ENCODE measurements around the gene SEC14L3. TPM values are rescaled to one million over a fixed set of nuclear protein-coding genes. Genes with fewer than 3 reads are reported as not detected.

Gene SEC14L3
- total and polyA plus RNA-seq, 4 donors = not detected

DNA sequence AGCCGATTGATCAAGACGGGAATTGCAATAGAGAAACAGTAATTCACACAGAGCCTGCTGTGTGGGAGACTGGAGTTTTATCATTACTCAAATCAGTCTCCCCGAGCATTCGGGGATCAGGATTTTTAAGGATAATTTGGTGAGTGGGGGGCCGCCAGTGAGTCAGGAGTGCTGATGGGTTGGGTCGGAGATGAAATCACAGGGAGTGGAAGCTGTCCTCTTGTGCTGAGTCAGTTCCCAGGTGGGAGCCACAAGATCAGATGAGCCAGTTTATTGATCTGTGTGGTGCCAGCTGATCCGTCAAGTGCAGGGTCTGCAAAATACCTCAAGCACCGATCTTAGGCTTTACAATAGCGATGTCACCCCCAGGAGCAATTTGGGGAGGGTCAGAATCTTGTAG lies 30.7 kb downstream of the SEC14L3 start:
- intact Hi-C loops (cut with DNase I) = no loop called here
- H3K36me3 ChIP-seq (ENCODE audit: control insufficient read depth in 1 of 2, insufficient read depth in 2 of 2, low read length in 1 of 2) = no peaks in the 10 kb centered on the region
- H3K9me3 ChIP-seq (ENCODE audit: control insufficient read depth, low read length) = no peaks in the 10 kb centered on the region
- H3K4me3 ChIP-seq (ENCODE audit: low read length in 2 of 2) = no peak overlapping the region
- DNase-seq (no peak), ATAC-seq (ENCODE audit: low FRiP score) (no peak)
- WGBS, 2 donors = 79% methylated on average over 9 of the region's 9 CpGs
- H3K27ac ChIP-seq (ENCODE audit: low read depth in 1 of 2, low read length in 2 of 2) = no peak overlapping the region
- peaks cover 0 to 2% of the 10 kb centered on the region in 2 donors for H3K27me3 ChIP-seq (ENCODE audit: control insufficient read depth in 1 of 2, insufficient read depth in 2 of 2, low read length in 1 of 2)
- no peaks in the 10 kb centered on the region for H3K4me1 ChIP-seq (ENCODE audit: control insufficient read depth in 1 of 2, insufficient read depth in 2 of 2, low read length in 2 of 2)

DNA sequence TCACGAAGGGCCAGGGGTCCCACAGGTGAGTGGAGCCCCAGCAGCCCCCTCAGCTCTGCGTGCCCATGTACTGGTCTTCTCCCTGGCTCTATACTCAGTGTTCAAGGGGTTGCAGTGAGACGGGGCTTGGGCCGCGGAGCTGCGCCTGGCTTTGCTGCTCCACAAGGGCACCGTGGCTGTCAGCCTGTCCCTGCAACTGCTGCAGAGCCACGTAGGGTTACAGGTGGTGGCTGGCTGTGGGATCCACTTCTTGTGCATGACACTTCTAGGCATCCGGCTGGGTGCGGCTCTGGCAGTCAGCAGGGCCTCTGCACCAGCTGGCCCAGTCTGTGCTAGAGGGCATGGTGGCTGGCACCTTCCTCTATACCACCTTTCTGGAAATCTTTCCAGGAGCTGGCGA lies 32.0 kb downstream of the SEC14L3 start:
- Histone ChIP-seq H3K4me3 (ENCODE audit: low read length in 2 of 2) (no peak overlapping the region), H3K27me3 (ENCODE audit: control insufficient read depth in 1 of 2, insufficient read depth in 2 of 2, low read length in 1 of 2) (peaks cover 0 to 2% of the 10 kb centered on the region in 2 donors), H3K36me3 (ENCODE audit: control insufficient read depth in 1 of 2, insufficient read depth in 2 of 2, low read length in 1 of 2) (no peaks in the 10 kb centered on the region), H3K4me1 (ENCODE audit: control insufficient read depth in 1 of 2, insufficient read depth in 2 of 2, low read length in 2 of 2) (no peaks in the 10 kb centered on the region), H3K9me3 (ENCODE audit: control insufficient read depth, low read length) (no peaks in the 10 kb centered on the region), H3K27ac (ENCODE audit: low read depth in 1 of 2, low read length in 2 of 2) (no peak overlapping the region)
- intact Hi-C loops (cut with DNase I) = no loop called here
- ATAC-seq (ENCODE audit: low FRiP score) (no peak), DNase-seq (no peak)
- WGBS, 2 donors = 85 to 87% methylated on average over 11 of the region's 11 CpGs

DNA sequence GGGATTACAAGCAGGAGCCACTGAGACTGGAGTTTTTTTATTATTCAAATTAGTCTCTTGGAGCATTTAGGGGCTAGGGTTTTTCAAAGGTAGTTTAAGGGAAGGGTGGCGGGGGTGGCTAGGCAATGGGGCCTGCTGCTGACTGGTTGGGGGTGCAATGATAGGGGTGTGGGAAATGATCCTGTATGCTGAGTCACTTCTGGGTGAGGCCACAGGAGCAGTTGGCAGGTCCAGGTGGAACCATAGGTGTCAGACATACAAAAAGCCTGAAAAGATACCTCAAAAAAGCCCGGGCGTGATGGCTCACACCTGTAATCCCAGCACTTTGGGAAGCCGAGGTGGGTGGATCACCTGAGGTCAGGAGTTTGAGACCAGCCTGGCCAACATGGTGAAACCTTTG lies 32.6 kb downstream of the SEC14L3 start:
- intact Hi-C loops (cut with DNase I) = no loop called here
- ATAC-seq (ENCODE audit: low FRiP score) (no peak), DNase-seq (peak in 1 of 2 donors; percentile 10)
- H3K9me3 ChIP-seq (ENCODE audit: control insufficient read depth, low read length) = no peaks in the 10 kb centered on the region
- H3K27ac ChIP-seq (ENCODE audit: low read depth in 1 of 2, low read length in 2 of 2) = no peak overlapping the region
- no peaks in the 10 kb centered on the region for H3K27me3 ChIP-seq (ENCODE audit: control insufficient read depth in 1 of 2, insufficient read depth in 2 of 2, low read length in 1 of 2)
- H3K36me3 ChIP-seq (ENCODE audit: control insufficient read depth in 1 of 2, insufficient read depth in 2 of 2, low read length in 1 of 2) = no peaks in the 10 kb centered on the region
- H3K4me1 ChIP-seq (ENCODE audit: control insufficient read depth in 1 of 2, insufficient read depth in 2 of 2, low read length in 2 of 2) = no peaks in the 10 kb centered on the region
- H3K4me3 ChIP-seq (ENCODE audit: low read length in 2 of 2) = no peak overlapping the region
- 88 to 91% methylated on average over 4 of the region's 4 CpGs for WGBS, 2 donors

DNA sequence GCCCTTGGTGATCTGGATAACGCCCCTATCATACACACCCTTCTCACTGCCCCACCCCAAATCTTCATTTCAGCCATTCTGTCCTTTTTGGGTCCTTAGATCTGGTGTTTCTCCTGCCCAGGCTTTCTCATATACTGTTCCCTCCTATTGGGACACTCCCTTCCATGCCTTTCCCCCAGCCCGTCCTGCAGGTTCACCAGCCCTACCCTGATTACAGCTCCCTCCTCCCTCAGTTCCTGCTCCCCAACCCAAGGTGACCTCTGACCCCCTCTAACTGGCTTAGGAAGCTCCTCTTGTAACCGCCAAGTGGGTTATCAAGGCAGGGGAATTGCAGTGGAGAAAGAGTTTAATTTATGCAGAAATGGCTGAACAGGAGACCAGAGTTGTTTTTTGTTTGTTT lies 33.3 kb downstream of the SEC14L3 start:
- Histone ChIP-seq H3K36me3 (ENCODE audit: control insufficient read depth in 1 of 2, insufficient read depth in 2 of 2, low read length in 1 of 2) (no peaks in the 10 kb centered on the region), H3K4me3 (ENCODE audit: low read length in 2 of 2) (no peak overlapping the region), H3K27ac (ENCODE audit: low read depth in 1 of 2, low read length in 2 of 2) (no peak overlapping the region), H3K27me3 (ENCODE audit: control insufficient read depth in 1 of 2, insufficient read depth in 2 of 2, low read length in 1 of 2) (no peaks in the 10 kb centered on the region), H3K4me1 (ENCODE audit: control insufficient read depth in 1 of 2, insufficient read depth in 2 of 2, low read length in 2 of 2) (no peaks in the 10 kb centered on the region), H3K9me3 (ENCODE audit: control insufficient read depth, low read length) (no peaks in the 10 kb centered on the region)
- DNase-seq (peak in 1 of 2 donors; percentile 52), ATAC-seq (ENCODE audit: low FRiP score) (no peak)
- 72% methylated on average over 3 of the region's 3 CpGs for WGBS, 2 donors
- intact Hi-C loops (cut with DNase I) = no loop called here

DNA sequence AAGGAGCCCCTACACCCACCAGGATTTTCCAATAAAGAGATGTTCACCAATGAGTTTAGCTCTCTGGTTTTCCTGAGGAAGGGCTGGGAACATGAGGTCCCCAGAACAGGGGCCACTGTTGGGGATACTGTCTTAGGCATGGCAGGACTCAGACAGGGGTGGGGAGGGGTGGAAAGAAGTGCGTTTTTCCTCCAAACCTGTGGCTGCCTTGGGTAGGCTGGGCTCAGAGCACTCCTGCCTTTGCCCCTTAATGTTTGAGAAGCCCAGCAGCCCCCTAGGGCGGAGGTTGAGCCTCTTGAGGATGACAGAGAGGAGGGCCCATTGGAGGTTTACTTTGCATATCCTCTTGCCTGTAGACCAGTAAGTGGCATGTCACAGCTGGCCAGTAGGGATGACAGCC lies 35.6 kb downstream of the SEC14L3 start:
- no peak overlapping the region for H3K27ac ChIP-seq (ENCODE audit: low read depth in 1 of 2, low read length in 2 of 2)
- DNase-seq (peak in 1 of 2 donors; percentile 28), ATAC-seq (ENCODE audit: low FRiP score) (no peak)
- no peaks in the 10 kb centered on the region for H3K4me1 ChIP-seq (ENCODE audit: control insufficient read depth in 1 of 2, insufficient read depth in 2 of 2, low read length in 2 of 2)
- no peaks in the 10 kb centered on the region for H3K9me3 ChIP-seq (ENCODE audit: control insufficient read depth, low read length)
- H3K4me3 ChIP-seq (ENCODE audit: low read length in 2 of 2) = no peak overlapping the region
- no peaks in the 10 kb centered on the region for H3K36me3 ChIP-seq (ENCODE audit: control insufficient read depth in 1 of 2, insufficient read depth in 2 of 2, low read length in 1 of 2)
- 80 to 90% methylated on average over 2 of the region's 2 CpGs for WGBS, 2 donors
- intact Hi-C loops (cut with DNase I) = no loop called here
- H3K27me3 ChIP-seq (ENCODE audit: control insufficient read depth in 1 of 2, insufficient read depth in 2 of 2, low read length in 1 of 2) = no peaks in the 10 kb centered on the region

DNA sequence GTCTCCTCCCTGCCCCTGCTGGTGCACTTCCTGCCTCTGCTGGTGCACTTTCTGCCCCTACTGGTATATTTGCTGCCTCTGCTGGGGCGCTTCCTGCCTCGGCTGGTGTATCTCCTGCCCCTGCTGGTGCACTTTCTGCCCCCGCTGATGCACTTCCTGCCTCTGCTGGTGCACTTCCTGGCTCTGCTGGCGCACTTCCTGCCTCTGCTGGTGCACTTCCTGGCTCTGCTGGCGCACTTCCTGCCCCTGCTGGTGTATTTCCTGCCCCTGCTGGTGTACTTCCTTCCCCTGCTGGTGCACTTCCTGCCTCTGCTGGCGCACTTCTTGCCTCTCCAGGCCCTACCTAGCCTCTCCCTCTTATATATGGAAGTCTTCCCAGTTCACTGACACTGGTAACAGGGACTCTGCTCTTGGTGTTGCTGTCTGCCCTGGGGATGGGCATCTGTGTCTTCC lies 36.1 kb downstream of the SEC14L3 start:
- no peak for ATAC-seq (ENCODE audit: low FRiP score)
- 88 to 92% methylated on average over 6 of the region's 6 CpGs for WGBS, 2 donors
- Histone ChIP-seq H3K4me1 (ENCODE audit: control insufficient read depth in 1 of 2, insufficient read depth in 2 of 2, low read length in 2 of 2) (no peaks in the 10 kb centered on the region), H3K27ac (ENCODE audit: low read depth in 1 of 2, low read length in 2 of 2) (no peak overlapping the region), H3K36me3 (ENCODE audit: control insufficient read depth in 1 of 2, insufficient read depth in 2 of 2, low read length in 1 of 2) (no peaks in the 10 kb centered on the region), H3K9me3 (ENCODE audit: control insufficient read depth, low read length) (no peaks in the 10 kb centered on the region), H3K27me3 (ENCODE audit: control insufficient read depth in 1 of 2, insufficient read depth in 2 of 2, low read length in 1 of 2) (no peaks in the 10 kb centered on the region), H3K4me3 (ENCODE audit: low read length in 2 of 2) (no peak overlapping the region)
- peak; percentile 61 to 75 for DNase-seq
- intact Hi-C loops (cut with DNase I) = no loop called here

DNA sequence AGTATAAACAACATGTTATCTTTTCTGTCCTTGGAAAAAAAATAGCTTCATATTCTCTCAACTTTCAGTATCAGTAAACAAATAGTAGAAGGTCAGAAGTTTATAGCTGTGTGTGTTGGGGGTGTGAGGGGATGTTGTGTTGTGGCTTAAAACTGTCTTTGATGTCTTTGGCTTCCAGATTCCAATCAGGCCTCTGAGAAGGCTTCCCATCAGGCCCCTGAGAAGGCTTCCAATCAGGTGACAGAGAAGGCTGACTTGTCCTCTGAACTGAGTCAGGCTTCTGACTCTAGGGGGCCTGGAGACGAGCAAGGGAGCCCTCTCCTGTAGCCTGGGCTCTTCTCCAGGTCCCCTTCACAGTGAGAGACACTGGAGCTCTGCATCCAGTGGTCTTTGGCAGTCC lies 37.0 kb downstream of the SEC14L3 start:
- Histone ChIP-seq H3K4me3 (ENCODE audit: low read length in 2 of 2) (no peak overlapping the region), H3K36me3 (ENCODE audit: control insufficient read depth in 1 of 2, insufficient read depth in 2 of 2, low read length in 1 of 2) (no peaks in the 10 kb centered on the region), H3K27me3 (ENCODE audit: control insufficient read depth in 1 of 2, insufficient read depth in 2 of 2, low read length in 1 of 2) (no peaks in the 10 kb centered on the region), H3K27ac (ENCODE audit: low read depth in 1 of 2, low read length in 2 of 2) (no peak overlapping the region), H3K9me3 (ENCODE audit: control insufficient read depth, low read length) (no peaks in the 10 kb centered on the region), H3K4me1 (ENCODE audit: control insufficient read depth in 1 of 2, insufficient read depth in 2 of 2, low read length in 2 of 2) (no peaks in the 10 kb centered on the region)
- WGBS, 2 donors = 67 to 73% methylated on average over 1 of the region's 1 CpG
- DNase-seq = peak in 1 of 2 donors; percentile 9
- no peak for ATAC-seq (ENCODE audit: low FRiP score)
- intact Hi-C loops (cut with DNase I) = no loop called here

DNA sequence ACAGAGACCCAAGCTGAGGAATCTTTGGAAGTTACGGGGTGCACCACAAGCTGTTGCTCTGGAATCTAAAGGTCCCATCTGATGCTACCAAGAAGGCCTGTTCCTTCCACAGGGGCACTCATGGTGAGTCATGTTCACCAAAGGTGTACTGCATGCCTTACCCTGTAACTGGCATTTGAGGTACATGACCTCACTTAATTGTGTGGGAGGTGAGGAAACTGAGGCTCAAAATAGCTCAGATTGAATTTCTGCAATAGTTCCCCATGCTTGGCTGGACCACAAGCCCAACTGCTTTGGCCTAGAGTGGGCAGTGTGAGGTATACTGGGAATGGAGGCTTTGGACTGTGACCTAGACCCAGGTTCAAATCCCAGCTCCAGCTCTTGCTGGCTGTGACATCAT lies 38.0 kb downstream of the SEC14L3 start:
- Histone ChIP-seq H3K4me3 (ENCODE audit: low read length in 2 of 2) (no peak overlapping the region), H3K9me3 (ENCODE audit: control insufficient read depth, low read length) (no peaks in the 10 kb centered on the region), H3K36me3 (ENCODE audit: control insufficient read depth in 1 of 2, insufficient read depth in 2 of 2, low read length in 1 of 2) (no peaks in the 10 kb centered on the region), H3K4me1 (ENCODE audit: control insufficient read depth in 1 of 2, insufficient read depth in 2 of 2, low read length in 2 of 2) (no peaks in the 10 kb centered on the region), H3K27me3 (ENCODE audit: control insufficient read depth in 1 of 2, insufficient read depth in 2 of 2, low read length in 1 of 2) (no peaks in the 10 kb centered on the region), H3K27ac (ENCODE audit: low read depth in 1 of 2, low read length in 2 of 2) (no peak overlapping the region)
- WGBS, 2 donors = 97 to 100% methylated on average over 1 of the region's 1 CpG
- ATAC-seq (ENCODE audit: low FRiP score) (no peak), DNase-seq (no peak)
- intact Hi-C loops (cut with DNase I) = no loop called here

DNA sequence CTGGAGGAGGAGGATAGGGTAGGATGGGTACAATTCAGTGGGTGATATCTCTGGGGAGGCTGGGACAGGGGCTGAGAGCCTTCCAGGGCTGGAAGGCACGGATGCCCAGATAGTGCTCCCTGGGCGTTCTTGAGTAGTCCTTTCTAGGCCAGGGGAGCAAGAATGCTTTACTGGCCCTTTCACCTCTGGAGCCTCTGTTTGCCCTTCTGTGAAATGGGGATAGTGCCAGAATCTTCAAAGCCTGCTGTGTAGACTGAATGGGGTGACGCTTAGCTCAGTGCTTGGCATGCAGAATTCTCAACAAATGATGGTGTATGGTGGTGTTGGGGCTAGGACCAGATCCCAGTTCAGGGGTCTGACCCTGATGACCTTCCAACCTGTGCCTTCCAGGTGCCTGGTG lies 38.6 kb downstream of the SEC14L3 start:
- intact Hi-C loops (cut with DNase I) = no loop called here
- H3K27ac ChIP-seq (ENCODE audit: low read depth in 1 of 2, low read length in 2 of 2) = no peak overlapping the region
- H3K9me3 ChIP-seq (ENCODE audit: control insufficient read depth, low read length) = no peaks in the 10 kb centered on the region
- no peak overlapping the region for H3K4me3 ChIP-seq (ENCODE audit: low read length in 2 of 2)
- ATAC-seq (ENCODE audit: low FRiP score) (no peak), DNase-seq (no peak)
- H3K4me1 ChIP-seq (ENCODE audit: control insufficient read depth in 1 of 2, insufficient read depth in 2 of 2, low read length in 2 of 2) = no peaks in the 10 kb centered on the region
- H3K27me3 ChIP-seq (ENCODE audit: control insufficient read depth in 1 of 2, insufficient read depth in 2 of 2, low read length in 1 of 2) = no peaks in the 10 kb centered on the region
- WGBS, 2 donors = 87 to 90% methylated on average over 3 of the region's 3 CpGs
- H3K36me3 ChIP-seq (ENCODE audit: control insufficient read depth in 1 of 2, insufficient read depth in 2 of 2, low read length in 1 of 2) = no peaks in the 10 kb centered on the region
